ENCODE data around the gene TMC8. TPM values are rescaled to one million over a fixed set of nuclear protein-coding genes. Genes with fewer than 3 reads are reported as not detected.

TMC8 gene
- polyA plus RNA-seq, 1 of the 3 experiments (the other 2 are of a cell fraction), result 0.18 TPM

DNA sequence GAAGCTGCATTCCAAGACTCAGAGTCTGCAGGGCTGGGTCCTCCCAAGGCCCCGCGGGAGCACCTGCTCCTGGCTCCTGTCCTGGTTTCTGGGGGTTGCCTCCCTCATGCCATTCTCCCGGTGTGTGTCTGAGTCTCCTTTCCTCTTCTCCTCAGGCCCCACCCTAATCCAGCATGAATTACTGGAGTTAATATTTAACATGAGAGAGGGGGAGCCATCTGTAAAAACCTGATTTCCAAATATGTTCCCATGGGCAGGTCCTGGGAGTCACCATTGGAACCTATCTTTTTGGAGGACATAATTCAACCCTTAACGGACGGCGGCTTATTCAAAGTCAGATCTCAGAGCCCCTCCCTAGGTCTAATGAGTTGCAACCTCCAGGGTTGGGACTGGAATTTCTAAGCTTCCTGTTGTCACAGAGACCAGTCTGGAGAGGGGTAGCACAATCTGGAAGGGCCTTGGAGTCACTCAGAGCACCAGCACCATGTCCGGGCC, 21.0 kb downstream of the TMC8 start:
- CTCF ChIA-PET, result interaction anchor here (1.0 to 6.2 kb wide), 3 partner anchors 11 to 66 kb away, joined by 3 to 43 read pairs (median 4); no protein-coding TSS in a partner anchor
- TF ChIP-seq RFX5 (IDR thresholded peaks at IDR 0.05; ENCODE audit: low read length) (no peak), MEF2A (IDR thresholded peaks at IDR 0.05; ENCODE audit: borderline replicate concordance, low read depth) (no peak), POLR2AphosphoS5 (IDR thresholded peaks at IDR 0.05; ENCODE audit: low read depth, low read length) (no peak), TEAD4 (IDR thresholded peaks at IDR 0.05; ENCODE audit: borderline replicate concordance, insufficient read depth) (no peak), YY1 (IDR thresholded peaks at IDR 0.05; ENCODE audit: low read depth) (no peak), EZH2phosphoT487 (IDR thresholded peaks at IDR 0.05; ENCODE audit: borderline replicate concordance, low read depth) (no peak), TAF1 (IDR thresholded peaks at IDR 0.05; ENCODE audit: borderline replicate concordance, low read depth, low read length) (no peak), ELF1 (IDR thresholded peaks at IDR 0.05) (no peak), RXRA (IDR thresholded peaks at IDR 0.05; ENCODE audit: borderline replicate concordance, low read depth) (no peak), JUND (IDR thresholded peaks at IDR 0.05) (no peak), FOXJ3 (CRISPR knock-in tag; IDR thresholded peaks at IDR 0.05) (no peak), FOXM1 (IDR thresholded peaks at IDR 0.05; ENCODE audit: low read depth) (no peak), RAD21 (IDR thresholded peaks at IDR 0.05; ENCODE audit: low read length) (no peak)
- TF ChIP-seq, protein P1, sequence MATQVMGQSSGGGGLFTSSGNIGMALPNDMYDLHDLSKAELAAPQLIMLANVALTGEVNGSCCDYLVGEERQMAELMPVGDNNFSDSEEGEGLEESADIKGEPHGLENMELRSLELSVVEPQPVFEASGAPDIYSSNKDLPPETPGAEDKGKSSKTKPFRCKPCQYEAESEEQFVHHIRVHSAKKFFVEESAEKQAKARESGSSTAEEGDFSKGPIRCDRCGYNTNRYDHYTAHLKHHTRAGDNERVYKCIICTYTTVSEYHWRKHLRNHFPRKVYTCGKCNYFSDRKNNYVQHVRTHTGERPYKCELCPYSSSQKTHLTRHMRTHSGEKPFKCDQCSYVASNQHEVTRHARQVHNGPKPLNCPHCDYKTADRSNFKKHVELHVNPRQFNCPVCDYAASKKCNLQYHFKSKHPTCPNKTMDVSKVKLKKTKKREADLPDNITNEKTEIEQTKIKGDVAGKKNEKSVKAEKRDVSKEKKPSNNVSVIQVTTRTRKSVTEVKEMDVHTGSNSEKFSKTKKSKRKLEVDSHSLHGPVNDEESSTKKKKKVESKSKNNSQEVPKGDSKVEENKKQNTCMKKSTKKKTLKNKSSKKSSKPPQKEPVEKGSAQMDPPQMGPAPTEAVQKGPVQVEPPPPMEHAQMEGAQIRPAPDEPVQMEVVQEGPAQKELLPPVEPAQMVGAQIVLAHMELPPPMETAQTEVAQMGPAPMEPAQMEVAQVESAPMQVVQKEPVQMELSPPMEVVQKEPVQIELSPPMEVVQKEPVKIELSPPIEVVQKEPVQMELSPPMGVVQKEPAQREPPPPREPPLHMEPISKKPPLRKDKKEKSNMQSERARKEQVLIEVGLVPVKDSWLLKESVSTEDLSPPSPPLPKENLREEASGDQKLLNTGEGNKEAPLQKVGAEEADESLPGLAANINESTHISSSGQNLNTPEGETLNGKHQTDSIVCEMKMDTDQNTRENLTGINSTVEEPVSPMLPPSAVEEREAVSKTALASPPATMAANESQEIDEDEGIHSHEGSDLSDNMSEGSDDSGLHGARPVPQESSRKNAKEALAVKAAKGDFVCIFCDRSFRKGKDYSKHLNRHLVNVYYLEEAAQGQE (IDR thresholded peaks at IDR 0.05; ENCODE audit: low read depth, low read length), result no peak
- TF ChIP-seq, protein P2, sequence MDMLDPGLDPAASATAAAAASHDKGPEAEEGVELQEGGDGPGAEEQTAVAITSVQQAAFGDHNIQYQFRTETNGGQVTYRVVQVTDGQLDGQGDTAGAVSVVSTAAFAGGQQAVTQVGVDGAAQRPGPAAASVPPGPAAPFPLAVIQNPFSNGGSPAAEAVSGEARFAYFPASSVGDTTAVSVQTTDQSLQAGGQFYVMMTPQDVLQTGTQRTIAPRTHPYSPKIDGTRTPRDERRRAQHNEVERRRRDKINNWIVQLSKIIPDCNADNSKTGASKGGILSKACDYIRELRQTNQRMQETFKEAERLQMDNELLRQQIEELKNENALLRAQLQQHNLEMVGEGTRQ (IDR thresholded peaks at IDR 0.05; ENCODE audit: borderline replicate concordance, low read depth, low read length), result no peak
- TF ChIP-seq, protein P3, sequence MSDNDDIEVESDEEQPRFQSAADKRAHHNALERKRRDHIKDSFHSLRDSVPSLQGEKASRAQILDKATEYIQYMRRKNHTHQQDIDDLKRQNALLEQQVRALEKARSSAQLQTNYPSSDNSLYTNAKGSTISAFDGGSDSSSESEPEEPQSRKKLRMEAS (IDR thresholded peaks at IDR 0.05; ENCODE audit: low read depth), result no peak
- TF ChIP-seq, protein P4, sequence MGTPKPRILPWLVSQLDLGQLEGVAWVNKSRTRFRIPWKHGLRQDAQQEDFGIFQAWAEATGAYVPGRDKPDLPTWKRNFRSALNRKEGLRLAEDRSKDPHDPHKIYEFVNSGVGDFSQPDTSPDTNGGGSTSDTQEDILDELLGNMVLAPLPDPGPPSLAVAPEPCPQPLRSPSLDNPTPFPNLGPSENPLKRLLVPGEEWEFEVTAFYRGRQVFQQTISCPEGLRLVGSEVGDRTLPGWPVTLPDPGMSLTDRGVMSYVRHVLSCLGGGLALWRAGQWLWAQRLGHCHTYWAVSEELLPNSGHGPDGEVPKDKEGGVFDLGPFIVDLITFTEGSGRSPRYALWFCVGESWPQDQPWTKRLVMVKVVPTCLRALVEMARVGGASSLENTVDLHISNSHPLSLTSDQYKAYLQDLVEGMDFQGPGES (IDR thresholded peaks at IDR 0.05; ENCODE audit: low read depth, low read length), result no peak
- TF ChIP-seq, protein P5, sequence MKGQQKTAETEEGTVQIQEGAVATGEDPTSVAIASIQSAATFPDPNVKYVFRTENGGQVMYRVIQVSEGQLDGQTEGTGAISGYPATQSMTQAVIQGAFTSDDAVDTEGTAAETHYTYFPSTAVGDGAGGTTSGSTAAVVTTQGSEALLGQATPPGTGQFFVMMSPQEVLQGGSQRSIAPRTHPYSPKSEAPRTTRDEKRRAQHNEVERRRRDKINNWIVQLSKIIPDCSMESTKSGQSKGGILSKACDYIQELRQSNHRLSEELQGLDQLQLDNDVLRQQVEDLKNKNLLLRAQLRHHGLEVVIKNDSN (IDR thresholded peaks at IDR 0.05; ENCODE audit: borderline replicate concordance, low read depth), result no peak
- TF ChIP-seq, protein P6, sequence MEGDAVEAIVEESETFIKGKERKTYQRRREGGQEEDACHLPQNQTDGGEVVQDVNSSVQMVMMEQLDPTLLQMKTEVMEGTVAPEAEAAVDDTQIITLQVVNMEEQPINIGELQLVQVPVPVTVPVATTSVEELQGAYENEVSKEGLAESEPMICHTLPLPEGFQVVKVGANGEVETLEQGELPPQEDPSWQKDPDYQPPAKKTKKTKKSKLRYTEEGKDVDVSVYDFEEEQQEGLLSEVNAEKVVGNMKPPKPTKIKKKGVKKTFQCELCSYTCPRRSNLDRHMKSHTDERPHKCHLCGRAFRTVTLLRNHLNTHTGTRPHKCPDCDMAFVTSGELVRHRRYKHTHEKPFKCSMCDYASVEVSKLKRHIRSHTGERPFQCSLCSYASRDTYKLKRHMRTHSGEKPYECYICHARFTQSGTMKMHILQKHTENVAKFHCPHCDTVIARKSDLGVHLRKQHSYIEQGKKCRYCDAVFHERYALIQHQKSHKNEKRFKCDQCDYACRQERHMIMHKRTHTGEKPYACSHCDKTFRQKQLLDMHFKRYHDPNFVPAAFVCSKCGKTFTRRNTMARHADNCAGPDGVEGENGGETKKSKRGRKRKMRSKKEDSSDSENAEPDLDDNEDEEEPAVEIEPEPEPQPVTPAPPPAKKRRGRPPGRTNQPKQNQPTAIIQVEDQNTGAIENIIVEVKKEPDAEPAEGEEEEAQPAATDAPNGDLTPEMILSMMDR (IDR thresholded peaks at IDR 0.05), result no peak
- no peaks in the 10 kb centered on the region for H3K9me3 ChIP-seq
- no peak overlapping the region for H3K27ac ChIP-seq (ENCODE audit: low read depth in 2 of 2, low read length in 1 of 2)
- H3K4me1 ChIP-seq (ENCODE audit: control insufficient read depth in 1 of 2, insufficient read depth in 2 of 2, low read depth in 1 of 2, low read length in 1 of 2), result peaks cover 0 to 2% of the 10 kb centered on the region in 2 experiments; a peak in 1 of 4 replicates
- no peaks in the 10 kb centered on the region for H4K20me1 ChIP-seq (ENCODE audit: insufficient read depth)
- no peak overlapping the region for H3K4me2 ChIP-seq
- POLR2A ChIA-PET, result no interaction called here
- H3K4me3 ChIP-seq (ENCODE audit: low read depth in 2 of 2, low read length in 1 of 2), result no peak overlapping the region
- DNase-seq, result no peak
- H3F3A ChIP-seq (replicated peaks; ENCODE audit: insufficient read depth), result no peaks in the 10 kb centered on the region
- H3K27me3 ChIP-seq (ENCODE audit: insufficient read depth), result no peaks in the 10 kb centered on the region
- no peaks in the 10 kb centered on the region for H3K79me2 ChIP-seq (ENCODE audit: insufficient read depth)
- no peak overlapping the region for H2AFZ ChIP-seq (ENCODE audit: low read depth)
- H3K36me3 ChIP-seq (replicated peaks in 1 of 2; ENCODE audit: control insufficient read depth in 1 of 2, insufficient read depth in 2 of 2, low read length in 1 of 2), result no peaks in the 10 kb centered on the region
- H3K9ac ChIP-seq, result no peak overlapping the region
- H3K9me2 ChIP-seq, result no peaks in the 10 kb centered on the region
- 77% methylated on average over 7 of the region's 7 CpGs for WGBS (ENCODE audit: low lambda C conversion rate)

Data from SK-N-SH (cell line).